NCI-H1436 treated with DMSO at 0.1 percent for 48 hours (cell line): ENCODE measurements around the gene PACS1.

ENCODE experiments used
- DNase-seq: peaks from one replicate; lab custom pipeline; 2025; lab: John Stamatoyannopoulos, UW

Gene PACS1

GRCh38 chr11:66187453-66187852 lies 117.4 kb downstream of the PACS1 start:
- no peak for DNase-seq

- DNase-seq, result no peak
Measured at GRCh38 chr11:66188580-66188979, 118.5 kb downstream of the PACS1 start.

DNA sequence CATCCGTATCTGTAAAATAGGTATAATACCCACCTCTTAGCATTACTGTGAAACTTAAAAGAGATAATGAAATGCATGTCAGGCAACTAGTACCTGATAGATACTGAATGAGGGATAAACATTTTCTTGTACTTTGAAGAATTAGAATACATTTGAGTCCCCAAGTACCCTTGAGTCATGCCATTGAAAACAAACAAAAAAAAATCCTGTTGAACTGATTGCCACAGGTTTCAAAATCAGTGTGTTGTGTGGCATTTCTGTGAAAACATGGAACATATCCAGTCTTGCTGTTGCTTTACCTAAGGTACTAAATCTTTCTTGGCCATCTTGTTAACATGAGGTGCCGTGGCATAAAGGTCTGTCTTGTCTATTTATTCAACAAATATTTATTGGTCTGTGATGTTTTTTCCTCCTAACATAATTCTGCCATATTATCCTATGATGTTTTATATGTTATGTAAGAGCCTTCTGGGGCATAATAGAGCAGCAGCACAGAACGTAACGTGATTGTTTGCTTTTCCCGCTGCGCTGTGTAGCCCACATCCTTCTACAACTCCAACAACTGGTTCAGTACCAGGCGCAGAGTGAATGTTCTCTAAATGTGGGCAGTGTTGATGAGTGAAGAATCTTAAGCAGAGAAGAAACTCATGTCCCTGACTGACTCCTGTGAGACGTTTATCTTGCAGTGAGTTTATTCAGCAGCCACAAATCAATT lies 119.1 kb downstream of the PACS1 start:
- no peak for DNase-seq

GRCh38 chr11:66190786-66191185 lies 120.7 kb downstream of the PACS1 start:
- DNase-seq, result no peak

DNA sequence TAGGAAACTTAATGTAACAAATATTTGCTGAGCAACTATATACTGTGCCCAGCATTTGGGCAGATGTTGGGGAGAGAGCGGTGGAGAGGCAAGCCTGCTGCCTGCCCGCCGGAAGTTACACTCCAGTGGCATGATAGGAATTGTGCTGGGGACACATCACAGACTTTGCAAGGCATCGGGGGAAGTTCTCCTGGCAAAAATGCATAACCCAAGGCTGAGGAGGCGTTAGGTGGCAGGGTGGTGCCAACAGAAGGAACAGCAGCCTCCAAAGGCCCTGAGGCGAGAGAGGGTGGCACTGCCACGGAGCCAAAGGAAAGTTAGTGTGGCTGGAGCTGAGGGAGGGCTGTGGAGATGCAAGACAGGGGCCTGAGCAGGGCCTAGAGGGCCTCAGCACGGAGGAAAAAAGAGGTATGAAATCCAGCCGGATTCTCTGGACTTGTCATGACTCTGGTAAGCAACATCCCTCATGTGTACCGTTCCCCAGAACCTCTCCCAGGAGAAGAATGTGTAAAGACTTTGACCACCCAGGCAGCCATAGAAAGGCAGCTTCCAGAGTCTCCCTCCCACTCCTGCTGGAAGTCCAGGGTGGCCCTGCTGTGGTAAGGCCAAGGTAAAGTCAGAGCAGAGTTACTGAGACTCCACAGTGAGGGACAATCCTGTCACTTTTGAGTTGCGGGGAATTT lies 122.2 kb downstream of the PACS1 start:
- no peak for DNase-seq

DNA sequence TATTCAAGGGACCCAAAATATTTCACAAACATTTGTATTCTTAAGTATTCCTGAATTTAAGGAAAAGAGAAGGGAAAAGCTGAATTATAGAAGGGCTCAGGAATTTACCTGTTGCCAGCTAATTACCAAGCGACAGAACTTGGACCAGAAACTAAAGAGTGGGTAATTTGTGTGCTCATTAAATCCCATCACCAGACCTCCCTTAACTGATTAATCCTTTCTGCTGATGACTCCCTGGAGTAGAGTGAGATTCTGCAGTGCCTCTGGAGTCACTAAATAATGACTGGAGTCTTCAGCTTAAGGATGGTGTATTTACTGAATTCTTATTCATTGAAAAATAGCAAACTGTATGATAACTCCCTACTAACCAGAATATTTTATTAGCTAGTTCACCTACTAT lies 124.3 kb downstream of the PACS1 start:
- DNase-seq, result no peak

DNA sequence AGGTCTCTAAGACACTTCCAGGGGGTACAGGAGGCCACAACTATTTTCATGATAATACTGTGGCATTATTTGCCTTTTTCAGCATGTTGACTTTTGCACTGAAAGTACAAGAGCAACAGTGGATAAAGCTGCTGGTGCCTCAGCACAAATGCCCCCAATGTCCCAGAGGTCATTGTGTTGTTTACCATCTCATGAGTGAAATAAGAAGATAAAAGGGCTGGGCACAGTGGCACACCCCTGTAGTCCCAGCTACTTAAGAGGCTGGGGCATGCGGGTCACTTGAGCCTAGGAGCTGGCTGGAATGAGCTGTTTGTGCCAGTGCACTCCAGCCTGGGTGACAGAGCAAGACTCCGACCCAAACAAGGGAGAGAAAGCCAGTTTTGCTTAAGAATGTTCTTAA lies 125.8 kb downstream of the PACS1 start:
- DNase-seq, result no peak

- no peak for DNase-seq
Measured at GRCh38 chr11:66203847-66204246, 133.8 kb downstream of the PACS1 start.

GRCh38 chr11:66204412-66204811 lies 134.3 kb downstream of the PACS1 start:
- no peak for DNase-seq

DNA sequence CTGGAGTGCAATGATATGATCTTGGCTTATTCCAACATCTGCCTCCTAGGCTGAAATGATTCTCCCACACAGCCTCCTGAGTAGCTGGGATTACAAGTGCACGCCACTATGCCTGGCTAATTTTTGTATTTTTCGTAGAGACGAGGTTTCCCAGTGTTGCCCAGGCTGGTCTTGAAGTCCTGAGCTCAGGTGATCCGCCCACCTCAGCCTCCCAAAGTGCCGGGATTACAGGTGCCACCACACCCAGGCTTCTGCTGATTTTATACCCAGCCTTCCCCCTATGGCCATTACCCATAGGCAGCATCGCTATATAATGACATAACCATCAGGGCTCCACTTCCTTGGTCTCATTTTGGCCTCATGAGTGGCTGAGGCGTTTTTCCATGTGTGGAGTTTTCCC lies 137.7 kb downstream of the PACS1 start:
- DNase-seq, result no peak

DNA sequence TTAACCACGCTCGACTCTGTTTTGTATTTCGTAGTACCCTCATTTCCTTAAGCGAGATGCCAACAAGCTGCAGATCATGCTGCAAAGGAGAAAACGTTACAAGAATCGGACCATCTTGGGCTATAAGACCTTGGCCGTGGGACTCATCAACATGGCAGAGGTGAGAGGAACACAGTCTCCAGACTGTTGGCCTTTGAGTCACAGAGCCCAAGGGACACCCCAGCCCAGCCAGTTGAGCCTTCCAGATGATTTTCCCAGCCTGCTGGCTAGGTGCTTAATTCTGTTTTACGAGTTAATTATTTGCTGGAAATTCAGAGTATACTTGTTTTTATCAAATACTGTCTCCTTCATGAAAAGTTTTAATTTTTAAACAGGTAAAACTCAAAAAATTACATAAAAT lies 141.0 kb downstream of the PACS1 start:
- DNase-seq, result no peak

DNA sequence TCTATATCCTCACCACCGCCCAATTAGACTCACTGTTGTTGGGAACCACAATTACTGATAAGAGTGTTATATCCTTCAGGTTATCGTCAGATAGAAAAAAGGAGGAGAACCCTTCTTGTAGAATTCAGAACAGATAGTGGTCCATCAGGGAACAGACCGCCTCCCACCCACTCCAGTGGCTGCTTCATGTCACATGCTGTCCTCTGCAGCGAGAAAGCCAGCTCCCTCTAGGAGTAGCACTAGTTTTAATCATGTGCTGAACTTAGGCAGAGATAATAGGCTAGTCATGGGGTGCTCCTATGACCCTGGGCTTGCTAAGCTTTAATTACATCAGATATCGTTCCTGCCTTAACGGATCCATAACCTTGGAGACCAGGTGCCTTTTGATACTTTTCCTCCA lies 146.8 kb downstream of the PACS1 start:
- DNase-seq, result no peak

DNA sequence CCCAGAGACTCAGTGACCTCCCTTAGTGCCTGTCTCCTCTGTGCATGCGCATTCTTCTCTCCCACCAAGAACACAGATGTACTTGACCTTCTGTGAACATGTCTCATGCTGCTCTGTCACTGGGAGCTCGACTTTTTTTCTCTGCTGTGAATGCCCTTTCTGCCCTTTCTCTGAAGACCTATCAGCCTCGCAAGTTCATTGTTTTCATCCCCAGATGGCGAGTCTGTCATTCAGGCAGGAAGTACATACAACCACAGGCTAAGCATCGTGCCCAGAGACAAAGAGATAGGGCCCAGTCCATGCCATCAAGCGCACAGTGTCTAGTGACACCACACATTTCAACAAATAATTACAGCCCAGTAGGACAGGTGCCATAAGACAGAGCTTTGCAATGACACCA lies 148.0 kb downstream of the PACS1 start:
- DNase-seq, result no peak

GRCh38 chr11:66218846-66219620 lies 149.0 kb downstream of the PACS1 start:
- no peak for DNase-seq

DNA sequence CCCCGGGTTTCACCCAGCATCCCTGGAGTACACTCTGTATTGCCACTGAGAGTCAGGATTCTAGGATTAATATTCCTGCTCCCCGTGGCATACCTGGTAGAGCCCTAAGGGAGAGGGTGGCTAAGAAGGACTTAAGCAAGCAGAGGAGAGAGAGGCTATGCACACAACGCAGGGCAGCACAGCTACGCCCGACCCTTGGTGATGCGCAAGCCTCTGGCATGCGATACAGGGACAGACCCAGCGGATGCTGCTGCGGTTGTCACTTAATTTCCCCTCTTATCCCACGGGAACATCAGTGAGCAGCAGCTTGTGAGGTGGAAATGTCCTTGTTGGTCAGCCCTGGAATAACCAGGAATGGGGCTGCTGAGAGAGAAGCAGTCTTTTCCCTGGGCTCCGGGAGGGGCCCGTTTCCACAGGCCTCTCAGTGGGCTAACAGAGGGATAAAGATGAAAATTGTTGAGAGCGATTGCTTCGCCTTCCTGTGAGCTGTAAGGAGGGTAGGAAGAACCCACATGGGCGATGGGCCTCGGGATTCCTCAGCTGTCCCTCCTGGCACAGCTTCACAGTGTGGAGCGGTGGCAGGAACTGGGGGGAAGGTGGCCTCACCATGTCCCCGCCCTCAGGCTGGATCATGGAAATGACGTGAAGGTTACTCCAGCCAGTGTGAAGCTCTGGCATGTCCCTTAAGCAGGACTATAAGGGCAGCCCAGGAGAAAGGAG lies 149.9 kb downstream of the PACS1 start:
- no peak for DNase-seq

GRCh38 chr11:66220566-66220935 lies 150.5 kb downstream of the PACS1 start:
- DNase-seq, result no peak

DNA sequence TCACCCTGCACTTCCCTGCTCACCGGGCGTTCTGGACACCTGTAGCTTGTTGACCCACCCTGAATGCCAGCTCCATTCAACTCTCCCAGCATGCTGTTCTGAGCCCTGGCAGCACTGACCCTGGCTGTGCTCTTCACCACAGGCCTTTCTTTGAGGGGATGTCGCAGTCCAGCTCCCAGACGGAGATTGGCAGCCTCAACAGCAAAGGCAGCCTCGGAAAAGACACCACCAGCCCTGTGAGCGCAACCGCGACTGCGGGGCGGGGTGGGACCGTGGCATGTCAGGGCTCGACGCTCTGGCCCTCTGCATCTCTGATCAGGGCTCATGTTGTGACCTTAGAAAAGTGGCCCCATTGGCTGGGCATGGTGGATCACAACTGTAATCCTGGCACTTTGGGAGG lies 150.9 kb downstream of the PACS1 start:
- DNase-seq, result no peak

- no peak for DNase-seq
Measured at GRCh38 chr11:66221726-66222236, 151.7 kb downstream of the PACS1 start.

DNA sequence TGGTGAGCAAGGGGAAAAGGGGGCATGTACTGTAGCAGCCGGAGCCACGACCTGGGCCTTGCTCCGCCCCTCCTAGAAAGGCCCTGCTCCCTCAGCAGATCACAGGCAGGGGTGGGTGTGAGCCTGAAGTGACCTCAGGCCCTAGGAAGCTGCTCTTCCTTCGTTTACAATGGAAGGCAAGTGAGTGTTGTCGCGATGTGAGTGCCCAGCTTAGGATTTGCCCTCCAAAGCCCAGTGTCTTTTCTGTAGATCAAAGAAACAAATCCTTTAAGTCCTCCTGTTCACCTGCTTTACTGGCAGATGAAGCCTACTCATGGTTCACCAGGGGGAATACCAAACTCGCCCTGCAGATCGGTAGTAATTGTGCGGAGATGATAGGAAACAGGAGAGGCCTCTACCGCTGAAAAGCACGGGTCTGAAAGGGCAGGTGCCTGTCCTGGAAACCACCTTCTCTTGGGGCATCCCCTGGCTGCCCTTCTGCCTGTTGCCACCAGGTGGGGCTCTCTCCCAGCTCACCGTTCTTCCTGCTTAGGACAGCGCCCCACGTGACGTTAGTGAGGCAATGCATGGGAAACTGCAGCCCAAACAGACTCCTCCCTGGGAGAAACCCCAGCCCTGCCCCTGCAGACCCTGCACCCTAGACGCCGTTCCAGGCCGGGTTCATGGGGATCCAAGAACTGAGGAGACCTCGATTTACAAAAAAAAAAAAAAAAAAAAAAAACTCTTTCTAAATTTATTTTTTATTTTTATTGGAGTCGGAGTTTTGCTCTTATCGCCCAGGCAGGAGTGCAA lies 152.5 kb downstream of the PACS1 start:
- peak; percentile 63 for DNase-seq

- no peak for DNase-seq
Measured at GRCh38 chr11:66224226-66224855, 154.3 kb downstream of the PACS1 start.

DNA sequence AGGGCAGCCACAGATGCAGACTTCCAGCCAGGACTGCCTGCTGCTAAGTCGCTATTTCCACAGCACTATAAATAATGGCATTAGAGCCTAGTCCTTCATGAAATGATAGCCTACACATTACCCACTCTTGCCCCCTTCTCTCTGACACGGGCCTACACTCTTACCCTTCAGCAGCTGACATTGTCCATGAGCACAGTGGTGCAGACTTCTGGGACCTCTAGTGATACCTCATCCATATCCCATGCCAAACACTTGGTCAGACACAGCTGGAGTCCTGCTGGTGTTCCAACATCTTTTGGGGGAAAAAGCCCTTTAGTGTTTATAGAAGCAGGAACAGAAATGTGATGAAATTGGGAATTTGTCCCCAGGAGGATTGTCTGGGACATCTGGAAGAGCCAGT lies 155.0 kb downstream of the PACS1 start:
- DNase-seq, result no peak
